MCF 10A (cell line): ENCODE data around the gene SLC2A6. TPM values are rescaled to one million over a fixed set of nuclear protein-coding genes. Genes with fewer than 3 reads are reported as not detected.

Experiments used
- BruUV-seq: library from RNA; stranded (reverse); fragments of 400-500 nt; replicated peaks from 2 replicates; lab custom pipeline; 2021; lab: Mats Ljungman, UMichigan
- CTCF ChIA-PET: fragments of 300-600 bp; sonication (Branson Sonifier 250); formaldehyde crosslinking; extraction: SDS; loops from one replicate; lab custom pipeline; 2021; ENCODE audit warnings: antibody characterized with exemption, inconsistent platforms; lab: Yijun Ruan, JAX
- POLR2A ChIA-PET: fragments of 300-600, 350-650 bp; sonication (Branson Sonifier 250); formaldehyde crosslinking; extraction: SDS; loops from one replicate; lab custom pipeline; 2020; ENCODE audit warnings: antibody characterized with exemption, inconsistent platforms; lab: Yijun Ruan, JAX
- DNase-seq: peaks from one replicate; pipeline ENCODE4 v3.0.0-alpha.2; 2018; ENCODE audit not compliant: unreplicated experiment
- H3K27ac Mint-ChIP-seq: one replicate; pipeline ENCODE4 v1.8.0; 2022; ENCODE audit warnings: mild to moderate bottlenecking, low read depth, mixed read lengths; ENCODE audit not compliant: unreplicated experiment
- H3K27me3 Mint-ChIP-seq: one replicate; pipeline ENCODE4 v1.8.0; 2022; ENCODE audit warnings: mixed read lengths; ENCODE audit not compliant: insufficient read depth, unreplicated experiment
- H3K36me3 Mint-ChIP-seq: one replicate; pipeline ENCODE4 v1.8.0; 2022; ENCODE audit warnings: mild to moderate bottlenecking, moderate library complexity, mixed read lengths; ENCODE audit not compliant: insufficient read depth, unreplicated experiment
- H3K4me1 Mint-ChIP-seq: one replicate; pipeline ENCODE4 v1.8.0; 2022; ENCODE audit warnings: mixed read lengths; ENCODE audit not compliant: insufficient read depth, unreplicated experiment
- H3K4me3 Mint-ChIP-seq: one replicate; pipeline ENCODE4 v1.8.0; 2022; ENCODE audit warnings: mild to moderate bottlenecking, moderate library complexity, mixed read lengths; ENCODE audit not compliant: unreplicated experiment
- H3K9me3 Mint-ChIP-seq: one replicate; pipeline ENCODE4 v1.8.0; 2022; ENCODE audit warnings: mixed read lengths; ENCODE audit not compliant: unreplicated experiment
- CTCF ChIP-seq: fragments of 200-600 bp; IDR thresholded peaks from one replicate; pipeline ENCODE4 v1.8.0; 2022; ENCODE audit warnings: antibody characterized with exemption, mild to moderate bottlenecking; ENCODE audit not compliant: unreplicated experiment
- intact Hi-C: fragments of 100-400 bp; cut with micrococcal nuclease; formaldehyde crosslinking; loops from 2 replicates; pipeline ENCODE4 v1.14.1; 2022
- total RNA-seq: library from RNA; stranded (reverse); gene quantifications from 2 replicates; pipeline ENCODE4 v1.2.3, GENCODE V29; 2022

SLC2A6 gene
- total RNA-seq, 1 experiment from 2014 or later = 0.42 TPM

DNA sequence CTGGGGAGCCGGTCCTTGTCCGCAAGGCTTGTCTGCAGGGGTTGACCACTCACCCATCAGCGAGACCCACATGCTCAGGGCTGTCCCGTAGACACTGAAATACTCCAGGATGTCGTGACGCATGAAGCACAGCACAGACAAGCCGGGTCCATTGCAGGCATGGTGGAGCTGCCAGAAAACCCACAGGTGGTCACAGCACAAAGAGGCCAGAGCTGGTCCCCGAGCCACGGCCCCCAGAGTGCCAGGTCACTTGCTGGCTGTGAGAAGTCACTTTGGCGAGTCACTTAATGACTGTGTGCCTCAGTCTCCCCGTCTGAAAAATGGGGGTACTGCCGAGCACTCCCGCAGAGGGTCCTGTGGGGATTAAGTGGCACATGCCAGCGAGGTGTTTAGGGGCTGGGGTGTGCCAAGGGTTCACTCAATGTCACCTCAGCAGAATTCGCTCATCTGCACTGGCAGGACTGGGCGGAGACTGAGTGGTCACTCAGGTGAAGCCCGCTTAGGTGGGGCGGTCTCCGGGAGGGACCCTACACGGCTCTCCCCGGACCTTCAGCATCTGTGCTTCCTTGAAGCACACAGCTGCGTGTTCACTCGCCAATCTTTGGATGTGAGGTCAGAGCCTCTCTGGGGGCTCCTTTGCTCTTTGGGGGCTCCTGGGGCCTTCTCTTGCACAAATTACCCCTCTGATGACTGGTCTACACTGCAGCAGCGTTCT, 41.4 kb upstream of the SLC2A6 start:
- Mint-ChIP-seq H3K9me3 (no peaks in the 10 kb centered on the region), H3K36me3 (no peaks in the 10 kb centered on the region), H3K4me1 (no peaks in the 10 kb centered on the region), H3K27me3 (peaks cover 31% of the 10 kb centered on the region), H3K27ac (no peak overlapping the region), H3K4me3 (no peak overlapping the region)
- ChIA-PET POLR2A (no interaction called here), CTCF (interaction anchor here (0.6 to 0.7 kb wide), 3 partner anchors 38 to 1921 kb away, joined by 3 to 4 read pairs (median 3); no protein-coding TSS in a partner anchor)
- DNase-seq = no peak
- BruUV-seq = no TSS peak
- intact Hi-C loops = no loop called here
- TF ChIP-seq CTCF = no peak

- Mint-ChIP-seq H3K4me3 (no peak overlapping the region), H3K27me3 (peaks cover 31% of the 10 kb centered on the region), H3K27ac (no peak overlapping the region), H3K4me1 (no peaks in the 10 kb centered on the region), H3K9me3 (no peaks in the 10 kb centered on the region), H3K36me3 (no peaks in the 10 kb centered on the region)
- intact Hi-C loops = no loop called here
- ChIA-PET CTCF (interaction anchor here (0.7 kb wide), 1 partner anchor 1921 kb away, joined by 4 read pairs; no protein-coding TSS in a partner anchor), POLR2A (no interaction called here)
- DNase-seq = no peak
- no TSS peak for BruUV-seq
- no peak for TF ChIP-seq CTCF
These were observed 40.8 kb upstream of the SLC2A6 start for GRCh38 chr9:133519693-133520092.

GRCh38 chr9:133518706-133519449, 40.0 kb upstream of the SLC2A6 start:
- no peak for TF ChIP-seq CTCF
- CTCF ChIA-PET = interaction anchor here (0.6 to 0.7 kb wide), 2 partner anchors 8 to 252 kb away, joined by 3 to 6 read pairs; no protein-coding TSS in a partner anchor
- no peaks in the 10 kb centered on the region for H3K9me3 Mint-ChIP-seq
- DNase-seq = no peak
- H3K36me3 Mint-ChIP-seq = no peaks in the 10 kb centered on the region
- H3K27ac Mint-ChIP-seq = no peak overlapping the region
- no TSS peak for BruUV-seq
- H3K27me3 Mint-ChIP-seq = peaks cover 27% of the 10 kb centered on the region
- POLR2A ChIA-PET = no interaction called here
- intact Hi-C loops = no loop called here
- H3K4me3 Mint-ChIP-seq = no peak overlapping the region
- no peaks in the 10 kb centered on the region for H3K4me1 Mint-ChIP-seq

GRCh38 chr9:133518200-133518599, 39.3 kb upstream of the SLC2A6 start:
- H3K4me1 Mint-ChIP-seq = no peaks in the 10 kb centered on the region
- H3K9me3 Mint-ChIP-seq = no peaks in the 10 kb centered on the region
- no peaks in the 10 kb centered on the region for H3K36me3 Mint-ChIP-seq
- no peak for DNase-seq
- no peak overlapping the region for H3K27ac Mint-ChIP-seq
- no TSS peak for BruUV-seq
- no peak for TF ChIP-seq CTCF
- no peak overlapping the region for H3K4me3 Mint-ChIP-seq
- CTCF ChIA-PET = interaction anchor here (0.6 to 1.0 kb wide), 3 partner anchors 9 to 251 kb away, joined by 3 to 6 read pairs (median 4); no protein-coding TSS in a partner anchor
- intact Hi-C loops = no loop called here
- POLR2A ChIA-PET = no interaction called here
- H3K27me3 Mint-ChIP-seq = peaks cover 20% of the 10 kb centered on the region
